Heart right ventricle (tissue), 16 donors: ENCODE data around the gene UBE2L5. TPM values are rescaled to one million over a fixed set of nuclear protein-coding genes. Genes with fewer than 3 reads are reported as not detected.

Experiments used
- ATAC-seq, 8 donors: fragments of 200-7000 bp; cut with Tn5 transposase; one replicate each; pipeline ENCODE4 v1.9.1; 2020; ENCODE audit warnings: mild to moderate bottlenecking in 8 of 8, moderate library complexity in 8 of 8, moderate number of reproducible peaks in 1 of 8
- DNase-seq, 2 donors: peaks; one replicate each; pipeline ENCODE4 v3.0.0-alpha.2; 2020
- H3K27ac ChIP-seq, 10 donors: fragments of 200-600 bp; sonication (generic) in 2 of 10; one replicate each; pipeline versions ENCODE4 v1.5.0 to v1.8.0; 2020 to 2022; ENCODE audit warnings: mild to moderate bottlenecking in 3 of 10
- H3K27me3 ChIP-seq, 7 donors: fragments of 200-600 bp; one replicate each; pipeline ENCODE4 v1.8.0; 2021 to 2022; ENCODE audit warnings: mild to moderate bottlenecking in 2 of 7
- H3K36me3 ChIP-seq, 9 donors: fragments of 200-600 bp; sonication (generic) in 1 of 9; one replicate each; pipeline versions ENCODE4 v1.5.0 to v1.8.0; 2020 to 2022; ENCODE audit warnings: mild to moderate bottlenecking in 2 of 9
- H3K4me1 ChIP-seq, 9 donors: fragments of 200-600 bp; sonication (generic) in 1 of 9; one replicate each; pipeline versions ENCODE4 v1.5.0 to v1.8.0; 2020 to 2022; ENCODE audit warnings: mild to moderate bottlenecking in 4 of 9
- H3K4me3 ChIP-seq, 10 donors: fragments of 200-600 bp; sonication (generic) in 2 of 10; one replicate each; pipeline versions ENCODE4 v1.5.0 to v1.8.0; 2020 to 2022; ENCODE audit warnings: mild to moderate bottlenecking in 7 of 10, moderate library complexity in 2 of 10
- H3K9me3 ChIP-seq, 11 donors: fragments of 200-600 bp in 10 of 11; sonication (generic) in 2 of 11; one replicate each; pipeline versions ENCODE4 v1.5.0 to v1.8.0; 2013 to 2022; ENCODE audit warnings: mild to moderate bottlenecking in 2 of 11, control low read depth in 1 of 11, moderate library complexity in 1 of 11
- WGBS, 2 donors: extraction: QIAGEN DNeasy Blood & Tissue Kit; methylation state at CpG; one replicate each; pipeline ENCODE4 v1.1.7; 2013; ENCODE audit warnings: inconsistent platforms in 1 of 2; 5-methylcytosine and 5-hydroxymethylcytosine counted together
- intact Hi-C, 10 donors: fragments of 100-400 bp; cut with DNase I; formaldehyde crosslinking; loops; one replicate each; pipeline versions ENCODE4 v1.11.1 to v1.14.2; 2022
- polyA plus RNA-seq, 2 donors: library from polyadenylated mRNA; stranded (reverse); fragments of 200-250 nt; gene quantifications; one replicate each; pipeline ENCODE4 v1.2.3, GENCODE V29; 2013
- total RNA-seq, 10 donors: library from RNA; stranded (reverse); fragmentation: NEBNext Ultra II Directional in 3 of 10; extraction: Animal tissue kit (Norgen Biotek cat#: 25700) in 3 of 10; gene quantifications; one replicate each; pipeline versions ENCODE4 v1.2.1 to v1.2.4, GENCODE V29; 2021 to 2023
- TF ChIP-seq, protein P1 (sequence below), 9 donors: fragments of 200-600 bp; sonication (generic) in 2 of 9; IDR thresholded peaks; one replicate each; pipeline versions ENCODE4 v1.5.0 to v1.8.0; 2021 to 2022; ENCODE audit warnings: antibody characterized with exemption in 9 of 9, mild to moderate bottlenecking in 5 of 9, moderate library complexity in 1 of 9
- donor health status: Arrhythmogenic right ventricular cardiomyopathy.
- donor health status: ischemic (EF 13 %, LVEDD 7.1; RV severe dilation, severe dysfunction).
- donor health status: healthy with polysubstance abuse.
- donor health status: DM: no; HTN: yes; CAD: no.
- donor health status: DM: no; HTN: no; CAD: no.
- donor health status: ischemic (EF 25% LVEDD 6.9; RV normal size, moderate dysfunction).
- donor health status: ischemic (EF 25% LVEDD 5.7; RV mildly dilated, moderate dysfunction).
- donor health status: healthy.
- donor health status: DM: yes; HTN: yes; CAD: no.
- donor health status: Ischemic cardiomyopathy.
- donor health status: ischemic (EF 35%, LVEDD 5.7; RV mildly dilated, moderate dysfunction).
- donor health status: nonischemic (EF 11% LVEDD 7.7; RV severe dilation, severe dysfunction).
- donor health status: DM: yes; HTN: yes; CAD: no.
- donor health status: PGD.
- donor health status: ischemic (EF 29% LVEDD 5.4; RV normal size, mild dysfunction).
- donor health status: nonischemic (EF 23%, LVEDD 6.1; RV moderate dilation, normal function).

UBE2L5 gene
- total and polyA plus RNA-seq, 12 donors: 0.04 to 0.42 TPM; not detected in 10

DNA sequence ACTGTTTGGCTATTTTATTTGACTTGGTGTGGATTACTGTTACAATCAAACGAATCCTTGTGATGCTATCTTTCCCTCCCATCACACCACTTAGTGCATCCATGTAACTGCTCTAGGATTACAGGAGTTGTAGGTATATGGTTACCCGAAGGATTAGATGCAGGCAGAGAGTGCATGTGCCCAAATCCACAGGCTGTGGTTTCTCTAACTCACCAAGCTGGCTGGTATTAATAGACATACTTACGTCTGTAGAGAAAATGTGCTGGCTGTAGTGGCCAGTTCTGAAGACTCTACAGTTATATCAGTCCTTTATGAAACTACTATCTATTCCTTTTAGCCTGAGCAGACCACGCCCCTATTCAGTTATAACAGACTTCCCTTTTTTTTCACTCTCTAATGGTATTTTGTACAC lies 44.6 kb downstream of the UBE2L5 start:
- intact Hi-C loops: loop anchor here in 9 of 10 donors (2.0 to 10.0 kb wide), 10 partner anchors 60 to 398 kb away; no protein-coding TSS in a partner anchor
- peaks cover 0 to 15% (median 4%) of the 10 kb centered on the region in 9 donors for H3K36me3 ChIP-seq
- DNase-seq (no peak), ATAC-seq (no peak)
- no peak overlapping the region for H3K27ac ChIP-seq
- H3K27me3 ChIP-seq: no peaks in the 10 kb centered on the region
- peaks cover 9 to 36% (median 29%) of the 10 kb centered on the region in 9 donors for H3K4me1 ChIP-seq
- TF ChIP-seq, protein P1, sequence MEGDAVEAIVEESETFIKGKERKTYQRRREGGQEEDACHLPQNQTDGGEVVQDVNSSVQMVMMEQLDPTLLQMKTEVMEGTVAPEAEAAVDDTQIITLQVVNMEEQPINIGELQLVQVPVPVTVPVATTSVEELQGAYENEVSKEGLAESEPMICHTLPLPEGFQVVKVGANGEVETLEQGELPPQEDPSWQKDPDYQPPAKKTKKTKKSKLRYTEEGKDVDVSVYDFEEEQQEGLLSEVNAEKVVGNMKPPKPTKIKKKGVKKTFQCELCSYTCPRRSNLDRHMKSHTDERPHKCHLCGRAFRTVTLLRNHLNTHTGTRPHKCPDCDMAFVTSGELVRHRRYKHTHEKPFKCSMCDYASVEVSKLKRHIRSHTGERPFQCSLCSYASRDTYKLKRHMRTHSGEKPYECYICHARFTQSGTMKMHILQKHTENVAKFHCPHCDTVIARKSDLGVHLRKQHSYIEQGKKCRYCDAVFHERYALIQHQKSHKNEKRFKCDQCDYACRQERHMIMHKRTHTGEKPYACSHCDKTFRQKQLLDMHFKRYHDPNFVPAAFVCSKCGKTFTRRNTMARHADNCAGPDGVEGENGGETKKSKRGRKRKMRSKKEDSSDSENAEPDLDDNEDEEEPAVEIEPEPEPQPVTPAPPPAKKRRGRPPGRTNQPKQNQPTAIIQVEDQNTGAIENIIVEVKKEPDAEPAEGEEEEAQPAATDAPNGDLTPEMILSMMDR (IDR thresholded peaks at IDR 0.05): no peak
- peak overlapping the region in 1 of 10 donors; percentile 90 for H3K4me3 ChIP-seq
- no peaks in the 10 kb centered on the region for H3K9me3 ChIP-seq
- WGBS, 2 donors: 36 to 47% methylated on average over 4 of the region's 4 CpGs

DNA sequence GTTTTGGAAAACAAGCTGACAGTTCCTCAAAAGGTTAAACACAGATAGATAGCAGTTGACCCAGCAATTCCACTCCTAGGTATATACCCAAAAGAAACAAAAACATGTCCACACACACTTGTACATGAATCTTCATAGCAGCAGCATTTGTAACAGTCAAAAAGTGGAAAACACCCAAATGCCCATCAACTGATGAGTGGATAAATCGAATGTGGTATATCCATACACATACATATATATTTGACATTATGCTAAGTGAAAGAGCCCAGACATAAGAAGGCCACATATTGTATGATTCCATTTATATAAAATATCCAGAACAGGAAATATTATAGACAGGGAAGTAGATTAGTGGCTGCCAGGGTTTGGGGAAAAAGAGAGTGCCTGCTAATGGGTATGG lies 51.4 kb downstream of the UBE2L5 start:
- Histone ChIP-seq H3K4me3 (no peak overlapping the region), H3K4me1 (no peaks in the 10 kb centered on the region), H3K27ac (no peak overlapping the region), H3K36me3 (no peaks in the 10 kb centered on the region), H3K27me3 (no peaks in the 10 kb centered on the region), H3K9me3 (no peaks in the 10 kb centered on the region)
- TF ChIP-seq, protein P1 (IDR thresholded peaks at IDR 0.05): no peak
- 93 to 97% methylated on average over 1 of the region's 1 CpG for WGBS, 2 donors
- intact Hi-C loops: loop anchor here in 2 of 10 donors (10.0 kb wide), 1 partner anchor 91 kb away; no protein-coding TSS in a partner anchor
- DNase-seq (no peak), ATAC-seq (no peak)

DNA sequence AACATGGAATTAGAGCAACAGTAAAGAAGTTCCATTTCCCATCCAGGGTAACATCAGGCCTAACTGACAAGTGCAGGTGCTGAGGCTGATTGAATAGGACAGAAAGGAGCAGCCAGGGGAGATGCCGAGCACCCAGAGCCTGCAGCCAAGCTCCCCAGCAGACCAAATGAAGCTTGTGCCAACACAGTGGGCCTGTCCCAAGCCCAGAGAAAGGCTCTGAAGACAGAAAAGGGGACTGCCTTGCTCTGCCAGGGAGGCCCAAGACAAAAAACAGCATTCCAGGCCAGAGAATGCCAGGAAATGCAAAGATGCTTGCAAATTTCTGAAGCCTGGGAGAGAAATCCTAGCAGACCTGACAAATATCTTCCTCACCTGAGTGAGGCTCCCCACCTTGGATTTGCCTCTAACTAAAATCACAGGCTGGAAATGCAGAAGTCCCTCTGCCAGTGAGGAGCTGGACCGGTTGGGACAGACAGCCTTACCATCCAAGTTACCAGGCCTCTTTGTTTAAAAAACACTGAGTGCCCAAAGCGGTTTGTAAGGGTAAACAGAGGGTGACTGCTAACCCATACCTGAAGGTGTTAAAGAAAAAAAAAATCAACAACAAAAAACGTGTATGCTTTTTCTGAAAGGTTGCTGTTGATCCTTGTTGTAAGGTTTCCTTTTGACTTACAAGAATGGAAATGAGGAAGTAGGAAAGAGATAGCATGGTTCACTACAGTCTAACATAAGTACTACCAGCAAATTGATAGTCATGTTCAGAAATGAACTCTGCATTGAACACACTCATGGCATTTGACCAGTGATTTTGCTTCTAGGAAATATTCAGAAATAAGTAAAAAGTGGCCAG lies 55.3 kb downstream of the UBE2L5 start:
- WGBS, 2 donors: 79 to 84% methylated on average over 4 of the region's 4 CpGs
- H3K9me3 ChIP-seq: no peaks in the 10 kb centered on the region
- intact Hi-C loops: loop anchor here in 2 of 10 donors (10.0 kb wide), 1 partner anchor 87 kb away; no protein-coding TSS in a partner anchor

More for the DNA sequence above, 55.3 kb downstream of the UBE2L5 start:
- ATAC-seq (no peak), DNase-seq (no peak)
- Histone ChIP-seq H3K4me1 (no peaks in the 10 kb centered on the region), H3K36me3 (no peaks in the 10 kb centered on the region), H3K27ac (no peak overlapping the region), H3K27me3 (no peaks in the 10 kb centered on the region), H3K4me3 (no peak overlapping the region)
- TF ChIP-seq, protein P1 (IDR thresholded peaks at IDR 0.05): no peak

Other genes starting within 250 kb of the UBE2L5 start
- 10 to 100 TPM; 36.0 to 61.9 (median 53.3) TPM for gene KATNAL1, start 114.9 kb upstream of the UBE2L5 start, total RNA-seq
- gene KATNAL1, start 114.9 kb upstream of the UBE2L5 start, polyA plus RNA-seq: 1 to 10 TPM; 5.1 to 5.9 TPM
- gene HMGB1, start 43.4 kb downstream of the UBE2L5 start, total RNA-seq: 100 to 1,000 TPM; 142 to 180 (median 159) TPM
- 100 to 1,000 TPM; 181 to 294 TPM for gene HMGB1, start 43.4 kb downstream of the UBE2L5 start, polyA plus RNA-seq
- gene USPL1, start 195.4 kb downstream of the UBE2L5 start, total RNA-seq: 10 to 100 TPM in 3 of 10 donors, 1 to 10 TPM in 7; 8.9 to 10.6 (median 9.8) TPM
- 1 to 10 TPM; 4.9 to 9.7 TPM for gene USPL1, start 195.4 kb downstream of the UBE2L5 start, polyA plus RNA-seq